ENCODE measurements around the gene HTRA2. TPM values are rescaled to one million over a fixed set of nuclear protein-coding genes. Genes with fewer than 3 reads are reported as not detected.

HTRA2 gene
- total and polyA plus RNA-seq, 12 donors, result 19.1 to 47.4 (median 36.7) TPM

DNA sequence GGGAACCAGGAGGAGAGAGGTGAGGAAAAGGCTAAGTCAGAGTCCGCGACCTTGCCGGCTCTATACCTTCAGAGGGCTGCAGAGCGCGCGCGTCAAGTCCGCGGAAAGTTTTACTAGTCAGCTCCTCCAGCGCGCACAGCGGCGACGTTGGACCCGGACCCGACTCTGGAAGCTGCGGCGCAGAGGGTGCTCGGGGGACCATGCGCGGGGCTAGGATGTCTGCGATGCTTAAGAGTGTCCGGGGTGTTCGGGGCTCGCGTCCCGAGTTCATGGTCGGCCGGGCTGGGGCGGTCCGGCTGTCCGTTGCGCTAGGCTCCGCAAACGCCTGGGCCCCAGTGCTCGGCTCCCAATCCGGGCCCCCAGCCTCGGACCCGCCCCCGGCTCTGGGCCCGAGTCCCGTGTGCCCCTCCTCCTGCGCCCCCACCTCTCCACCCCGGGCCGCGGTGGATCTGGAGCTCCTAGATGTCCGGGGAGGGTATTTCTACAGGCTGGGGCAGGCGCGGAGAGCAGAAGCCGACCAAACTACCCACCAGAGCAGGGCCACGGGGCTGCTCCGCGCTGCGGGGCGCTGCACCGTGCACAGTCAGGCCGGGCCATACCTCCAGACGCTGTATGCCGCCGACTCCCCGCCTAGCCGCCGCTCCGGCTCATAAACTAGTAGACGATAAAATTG lies 30.3 kb upstream of the HTRA2 start, which contains the start of gene LBX2:
Gene LBX2, minus strand, starts transcription at position 337 of the 673 bp plus-strand sequence. Its CDS starts 66 bp downstream, at position 271.
- no peaks in the 10 kb centered on the region for H3K36me3 ChIP-seq (replicated peaks in 1 of 2)
- DNase-seq, result no peak
- intact Hi-C loops (cut with DNase I), result no loop called here
- peak within 1 kb of the TSS in 1 of 4 donors; percentile 39 for H3K4me3 ChIP-seq
- H3K27ac ChIP-seq, result no peak within 1 kb of the TSS
- TF ChIP-seq POLR2A (IDR thresholded peaks at IDR 0.05), result no peak
- TF ChIP-seq, protein P1, sequence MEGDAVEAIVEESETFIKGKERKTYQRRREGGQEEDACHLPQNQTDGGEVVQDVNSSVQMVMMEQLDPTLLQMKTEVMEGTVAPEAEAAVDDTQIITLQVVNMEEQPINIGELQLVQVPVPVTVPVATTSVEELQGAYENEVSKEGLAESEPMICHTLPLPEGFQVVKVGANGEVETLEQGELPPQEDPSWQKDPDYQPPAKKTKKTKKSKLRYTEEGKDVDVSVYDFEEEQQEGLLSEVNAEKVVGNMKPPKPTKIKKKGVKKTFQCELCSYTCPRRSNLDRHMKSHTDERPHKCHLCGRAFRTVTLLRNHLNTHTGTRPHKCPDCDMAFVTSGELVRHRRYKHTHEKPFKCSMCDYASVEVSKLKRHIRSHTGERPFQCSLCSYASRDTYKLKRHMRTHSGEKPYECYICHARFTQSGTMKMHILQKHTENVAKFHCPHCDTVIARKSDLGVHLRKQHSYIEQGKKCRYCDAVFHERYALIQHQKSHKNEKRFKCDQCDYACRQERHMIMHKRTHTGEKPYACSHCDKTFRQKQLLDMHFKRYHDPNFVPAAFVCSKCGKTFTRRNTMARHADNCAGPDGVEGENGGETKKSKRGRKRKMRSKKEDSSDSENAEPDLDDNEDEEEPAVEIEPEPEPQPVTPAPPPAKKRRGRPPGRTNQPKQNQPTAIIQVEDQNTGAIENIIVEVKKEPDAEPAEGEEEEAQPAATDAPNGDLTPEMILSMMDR (IDR thresholded peaks at IDR 0.05), result no peak
- no peaks in the 10 kb centered on the region for H3K9me3 ChIP-seq (replicated peaks in 1 of 3)
- 5 to 14% (median 7%) methylated on average over 8 to 65 of the region's 65 CpGs for WGBS, 4 donors
- H3K4me1 ChIP-seq (replicated peaks in 1 of 2), result peaks cover 6 to 42% of the 10 kb centered on the region in 2 donors
- H3K27me3 ChIP-seq, result peaks cover 39% of the 10 kb centered on the region

DNA sequence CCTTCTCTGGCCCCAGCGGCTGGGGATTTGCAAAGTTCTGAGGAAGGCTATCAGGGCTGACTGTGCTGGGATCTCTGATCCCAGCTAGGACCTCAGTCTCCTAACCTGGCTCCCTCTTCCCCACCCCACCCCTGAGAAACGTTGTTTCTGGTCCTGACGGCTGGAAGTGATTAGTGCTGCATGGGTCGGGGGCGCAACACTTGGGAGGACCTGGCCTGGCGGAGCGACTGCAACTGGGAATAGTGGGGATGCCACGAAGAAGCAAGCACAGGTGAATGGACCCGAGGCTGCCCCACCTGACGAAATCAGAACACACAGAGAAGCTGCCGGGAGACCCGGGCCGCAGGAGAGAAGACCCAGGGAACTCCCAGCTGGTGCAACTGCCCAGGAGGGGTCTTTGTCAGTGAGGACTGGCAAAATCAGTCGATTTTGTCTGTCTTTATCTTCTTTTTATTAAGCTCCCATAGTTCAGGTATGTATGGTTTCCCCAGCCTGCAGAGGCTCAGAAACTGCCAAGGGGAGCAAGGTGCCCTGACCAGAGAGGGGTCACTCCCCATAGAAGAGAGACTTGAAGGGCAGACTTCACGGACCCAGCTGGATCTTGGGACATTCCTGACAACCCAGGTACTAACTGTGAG lies 29.7 kb upstream of the HTRA2 start:
- TF ChIP-seq, protein P1 (IDR thresholded peaks at IDR 0.05), result no peak
- TF ChIP-seq POLR2A (IDR thresholded peaks at IDR 0.05), result no peak
- peaks cover 6 to 46% of the 10 kb centered on the region in 2 donors for H3K4me1 ChIP-seq (replicated peaks in 1 of 2)
- H3K9me3 ChIP-seq (replicated peaks in 1 of 3), result no peaks in the 10 kb centered on the region
- no peak overlapping the region for H3K27ac ChIP-seq
- 48 to 56% (median 52%) methylated on average over 14 to 15 of the region's 15 CpGs for WGBS, 4 donors
- H3K36me3 ChIP-seq (replicated peaks in 1 of 2), result peaks cover 0 to 5% of the 10 kb centered on the region in 2 donors
- intact Hi-C loops (cut with DNase I), result no loop called here
- no peak for DNase-seq
- peaks cover 39% of the 10 kb centered on the region for H3K27me3 ChIP-seq
- H3K4me3 ChIP-seq, result no peak overlapping the region

DNA sequence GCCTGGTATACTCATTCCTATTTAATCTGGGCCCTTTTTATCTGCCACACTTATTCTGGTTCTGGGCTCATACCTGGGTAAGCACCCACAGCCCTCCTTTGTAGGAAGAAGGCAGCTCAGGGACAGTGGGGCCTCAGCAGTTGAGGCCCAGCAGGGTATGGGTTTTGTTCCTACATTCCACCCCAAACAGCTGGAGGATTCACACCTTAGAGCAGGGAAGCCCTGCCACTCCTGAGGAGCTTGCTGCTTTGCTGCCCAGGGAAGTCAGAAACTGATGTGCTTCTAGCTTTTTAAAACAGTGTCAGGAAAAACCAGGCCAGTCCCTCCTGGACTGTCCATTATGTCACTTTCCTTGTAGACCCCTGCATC lies 29.2 kb upstream of the HTRA2 start:
- H3K9me3 ChIP-seq (replicated peaks in 1 of 3), result no peaks in the 10 kb centered on the region
- intact Hi-C loops (cut with DNase I), result no loop called here
- H3K27ac ChIP-seq, result no peak overlapping the region
- DNase-seq, result no peak
- peaks cover 6 to 51% of the 10 kb centered on the region in 2 donors for H3K4me1 ChIP-seq (replicated peaks in 1 of 2)
- TF ChIP-seq POLR2A (IDR thresholded peaks at IDR 0.05), result no peak
- TF ChIP-seq, protein P1 (IDR thresholded peaks at IDR 0.05), result no peak
- peaks cover 0 to 10% of the 10 kb centered on the region in 2 donors for H3K36me3 ChIP-seq (replicated peaks in 1 of 2)
- H3K4me3 ChIP-seq, result no peak overlapping the region
- H3K27me3 ChIP-seq, result peaks cover 39% of the 10 kb centered on the region

DNA sequence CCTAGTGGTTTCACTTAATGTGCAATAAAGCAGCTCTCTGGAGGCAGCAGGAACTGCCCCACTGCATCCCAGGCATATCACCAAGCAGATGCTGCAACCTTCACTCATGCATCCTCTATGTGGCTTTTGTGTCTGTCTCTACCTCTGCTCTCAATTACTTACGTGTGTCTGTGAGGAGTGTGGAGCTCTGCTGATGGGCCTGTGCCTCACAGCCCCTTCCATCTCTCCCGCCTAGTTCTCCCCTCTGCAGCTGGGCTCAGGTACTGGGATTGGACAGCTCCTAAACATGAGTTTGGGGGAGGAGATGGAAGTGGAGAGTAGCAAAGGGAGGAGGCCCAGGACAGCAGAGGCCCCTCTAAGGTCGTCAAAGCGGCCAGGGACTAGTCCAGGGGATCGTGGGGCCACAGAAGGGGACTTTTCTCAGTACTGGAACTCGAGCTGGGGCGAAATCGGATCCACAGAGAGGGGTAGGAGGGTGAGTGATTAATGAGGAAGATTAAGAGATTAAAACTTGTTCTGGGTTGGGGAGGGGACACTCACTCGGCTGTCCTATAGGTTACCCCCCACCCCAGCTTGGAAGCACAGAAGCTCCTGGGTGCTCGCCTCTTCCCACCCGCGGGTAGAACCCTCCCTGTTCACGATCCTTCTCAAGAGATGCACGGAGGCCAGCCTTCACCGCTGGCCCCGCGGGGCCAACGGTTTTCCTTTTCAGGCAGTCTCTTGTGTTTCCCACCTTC lies 28.2 kb upstream of the HTRA2 start:
- no peak overlapping the region for H3K4me3 ChIP-seq
- H3K9me3 ChIP-seq (replicated peaks in 1 of 3), result no peaks in the 10 kb centered on the region
- peaks cover 15 to 60% of the 10 kb centered on the region in 2 donors for H3K4me1 ChIP-seq (replicated peaks in 1 of 2)
- peaks cover 39% of the 10 kb centered on the region for H3K27me3 ChIP-seq
- H3K36me3 ChIP-seq (replicated peaks in 1 of 2), result peaks cover 0 to 12% of the 10 kb centered on the region in 2 donors
- TF ChIP-seq POLR2A (IDR thresholded peaks at IDR 0.05), result no peak
- TF ChIP-seq, protein P1 (IDR thresholded peaks at IDR 0.05), result no peak
- WGBS, 4 donors, result 78 to 87% (median 79%) methylated on average over 18 of the region's 18 CpGs
- intact Hi-C loops (cut with DNase I), result no loop called here
- H3K27ac ChIP-seq, result no peak overlapping the region
- DNase-seq, result no peak
